ENCODE data around the gene HTR4. TPM values are rescaled to one million over a fixed set of nuclear protein-coding genes. Genes with fewer than 3 reads are reported as not detected.

HTR4 gene
- polyA plus RNA-seq (2011; rRNA removed) (not detected in 2 replicates), polyA plus RNA-seq (2017; fragmentation: RNase III; extraction: RNeasy Plus Mini Kit Qiagen cat#74134 plus additional on column Dnase treatment) (not detected in 3 replicates), polyA minus RNA-seq (2011; rRNA and poly(A)+ RNA removed) (not detected in 2 replicates)
- not detected in 2 replicates for polyA plus RNA-seq (2012; cell fraction: cytosol; rRNA removed)
- not detected in 2 replicates for polyA plus RNA-seq (2012; cell fraction: nucleus; rRNA removed)

DNA sequence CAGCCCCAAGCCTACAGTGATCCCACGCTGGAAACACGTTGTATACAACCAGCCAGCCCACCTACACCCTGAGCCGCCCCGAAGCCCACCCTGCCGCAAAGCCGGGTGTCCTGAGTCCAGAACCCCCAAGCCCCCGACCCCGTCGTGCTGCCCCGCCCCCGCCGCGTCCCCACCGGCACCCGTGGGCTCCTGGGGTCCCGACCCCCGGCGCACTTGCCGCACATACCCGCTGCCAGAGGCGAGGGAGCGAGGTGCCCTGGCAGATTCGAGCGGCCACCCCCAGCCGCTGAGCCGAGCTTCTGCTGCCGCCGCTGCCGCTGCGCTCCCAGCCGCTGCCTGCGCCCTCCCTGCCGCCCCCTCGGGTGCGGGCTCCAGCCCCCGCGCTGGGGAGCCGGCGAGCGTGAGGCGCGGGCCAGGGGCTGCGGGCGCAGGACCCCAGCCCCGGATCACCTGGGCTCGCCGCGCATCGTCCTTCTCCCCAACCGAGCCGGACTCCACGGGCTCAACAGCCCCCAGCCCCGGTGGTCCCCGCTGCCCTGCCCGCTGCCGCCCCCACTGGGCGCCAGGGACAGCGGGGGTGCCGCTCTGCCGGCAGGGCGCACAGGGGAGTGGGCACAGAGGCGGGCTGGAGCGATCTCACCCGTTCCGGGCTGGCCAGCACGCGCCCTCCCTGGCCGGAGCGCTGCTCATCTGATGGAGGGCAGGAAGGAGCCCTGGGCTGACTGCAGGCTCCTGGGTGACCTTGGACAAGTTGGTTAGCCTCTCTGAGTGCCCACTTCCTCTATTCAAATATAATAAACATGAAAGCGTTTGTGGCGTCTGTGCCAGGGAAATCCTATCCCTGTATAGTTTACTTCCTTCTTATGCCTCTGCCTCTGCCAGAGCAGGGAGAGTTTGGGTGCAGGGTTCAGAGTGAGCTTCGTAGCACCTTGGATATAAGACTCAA lies at the start of gene HTR4:
Gene HTR4 (minus strand): TSS at position 692 of the 946 bp plus-strand sequence. CDS start 17,513 bp downstream, outside the sequence.
- ChIA-PET POLR2A (no interaction called here), CTCF (no interaction called here)
- ATAC-seq (peak in 1 of 2 experiments; percentile 13; a peak in 1 of 6 replicates), DNase-seq (ENCODE audit: low read depth in 1 of 2, low spot score in 1 of 2) (no peak), FAIRE-seq (no peak)
- WGBS (ENCODE audit: missing lambda C conversion rate) = 34% methylated on average over 21 of the region's 72 CpGs
- no peak within 1 kb of the TSS for H3K4me3 ChIP-seq
- H3K27ac ChIP-seq = no peak within 1 kb of the TSS
- H3K9me3 ChIP-seq = no peaks in the 10 kb centered on the region
- H3K4me2 ChIP-seq = no peak within 1 kb of the TSS
- TF ChIP-seq HOXB13 (CRISPR knock-in tag; IDR thresholded peaks at IDR 0.05; ENCODE audit: low read depth) (no peak), NFE2L2 (conservative IDR thresholded peaks at IDR 0.05; ENCODE audit: low read length) (no peak), CTCF (IDR thresholded peaks at IDR 0.05) (no peak), CEBPB (IDR thresholded peaks at IDR 0.05) (no peak), TFCP2L1 (CRISPR knock-in tag; IDR thresholded peaks at IDR 0.05) (no peak), RFX5 (IDR thresholded peaks at IDR 0.05) (no peak), TP53 (CRISPR knock-in tag; IDR thresholded peaks at IDR 0.05) (no peak), PHF8 (IDR thresholded peaks at IDR 0.05; ENCODE audit: borderline replicate concordance, low read depth) (no peak), NR3C1 (IDR thresholded peaks at IDR 0.05) (no peak), KDM1A (IDR thresholded peaks at IDR 0.05; ENCODE audit: low read depth) (no peak), ESRRA (IDR thresholded peaks at IDR 0.05; ENCODE audit: borderline replicate concordance, low read length) (no peak), FOSL2 (IDR thresholded peaks at IDR 0.05) (no peak), FOSL2 (CRISPR knock-in tag; IDR thresholded peaks at IDR 0.05) (no peak), NPAS2 (CRISPR knock-in tag; IDR thresholded peaks at IDR 0.05; ENCODE audit: borderline replicate concordance) (no peak), BHLHE40 (IDR thresholded peaks at IDR 0.05; ENCODE audit: low read depth, low read length) (no peak), CHD4 (IDR thresholded peaks at IDR 0.05; ENCODE audit: borderline replicate concordance) (no peak), EHF (CRISPR knock-in tag; IDR thresholded peaks at IDR 0.05) (no peak), ZNF302 (CRISPR knock-in tag; IDR thresholded peaks at IDR 0.05) (no peak)
- TF ChIP-seq, protein P1, sequence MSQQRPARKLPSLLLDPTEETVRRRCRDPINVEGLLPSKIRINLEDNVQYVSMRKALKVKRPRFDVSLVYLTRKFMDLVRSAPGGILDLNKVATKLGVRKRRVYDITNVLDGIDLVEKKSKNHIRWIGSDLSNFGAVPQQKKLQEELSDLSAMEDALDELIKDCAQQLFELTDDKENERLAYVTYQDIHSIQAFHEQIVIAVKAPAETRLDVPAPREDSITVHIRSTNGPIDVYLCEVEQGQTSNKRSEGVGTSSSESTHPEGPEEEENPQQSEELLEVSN (IDR thresholded peaks at IDR 0.05; ENCODE audit: borderline replicate concordance, low read depth) = no peak
- TF ChIP-seq, protein P2, sequence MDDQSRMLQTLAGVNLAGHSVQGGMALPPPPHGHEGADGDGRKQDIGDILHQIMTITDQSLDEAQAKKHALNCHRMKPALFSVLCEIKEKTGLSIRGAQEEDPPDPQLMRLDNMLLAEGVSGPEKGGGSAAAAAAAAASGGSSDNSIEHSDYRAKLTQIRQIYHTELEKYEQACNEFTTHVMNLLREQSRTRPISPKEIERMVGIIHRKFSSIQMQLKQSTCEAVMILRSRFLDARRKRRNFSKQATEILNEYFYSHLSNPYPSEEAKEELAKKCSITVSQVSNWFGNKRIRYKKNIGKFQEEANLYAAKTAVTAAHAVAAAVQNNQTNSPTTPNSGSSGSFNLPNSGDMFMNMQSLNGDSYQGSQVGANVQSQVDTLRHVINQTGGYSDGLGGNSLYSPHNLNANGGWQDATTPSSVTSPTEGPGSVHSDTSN (IDR thresholded peaks at IDR 0.05) = no peak
- H3K4me1 ChIP-seq = no peaks in the 10 kb centered on the region

- FAIRE-seq (no peak), DNase-seq (ENCODE audit: low read depth in 1 of 2, low spot score in 1 of 2) (no peak), ATAC-seq (no peak)
- Histone ChIP-seq H3K27ac (no peak overlapping the region), H3K4me1 (no peaks in the 10 kb centered on the region), H3K4me3 (no peak overlapping the region), H3K9me3 (no peaks in the 10 kb centered on the region), H3K4me2 (no peak overlapping the region)
- TF ChIP-seq NFE2L2 (conservative IDR thresholded peaks at IDR 0.05; ENCODE audit: low read length) (peak; percentile 71), REST (IDR thresholded peaks at IDR 0.05) (no peak), RAD21 (conservative IDR thresholded peaks at IDR 0.05 in 1 of 2, IDR thresholded peaks at IDR 0.05 in 1 of 2) (no peak), FOSL2 (IDR thresholded peaks at IDR 0.05) (no peak), FOSL2 (CRISPR knock-in tag; IDR thresholded peaks at IDR 0.05) (peak; percentile 42; the same call in 1 of the 2 replicates), MAFK (IDR thresholded peaks at IDR 0.05; ENCODE audit: partially characterized antibody) (peak; percentile 55)
- POLR2A ChIA-PET = no interaction called here
- CTCF ChIA-PET = interaction anchor here (1.1 to 1.9 kb wide), 2 partner anchors 8 to 29 kb away, joined by 3 to 5 read pairs; no protein-coding TSS in a partner anchor
These were observed 47.8 kb upstream of the HTR4 start for GRCh38 chr5:148702019-148702596.
